ENCODE data around the gene TRPM6. TPM values are rescaled to one million over a fixed set of nuclear protein-coding genes. Genes with fewer than 3 reads are reported as not detected.

The TRPM6 gene
- total RNA-seq, 1 donor: under 0.01 TPM

- H4K20me1 ChIP-seq (ENCODE audit: insufficient read depth, low read length): no peaks in the 10 kb centered on the region
- H3K36me3 ChIP-seq (ENCODE audit: insufficient read depth, low read length): no peaks in the 10 kb centered on the region
- DNase-seq (ENCODE audit: insufficient read length, low spot score, missing footprints): no peak
- H3K4me1 ChIP-seq (ENCODE audit: insufficient read depth, low read length): no peaks in the 10 kb centered on the region
- no peak overlapping the region for H3K4me3 ChIP-seq (ENCODE audit: insufficient read depth, low read length)
- no peak overlapping the region for H2AFZ ChIP-seq (ENCODE audit: low read length)
- no peaks in the 10 kb centered on the region for H3K79me2 ChIP-seq (ENCODE audit: insufficient read depth, low read length)
- no peaks in the 10 kb centered on the region for H3K9me3 ChIP-seq (ENCODE audit: low read depth, low read length)
- TF ChIP-seq, protein P1, sequence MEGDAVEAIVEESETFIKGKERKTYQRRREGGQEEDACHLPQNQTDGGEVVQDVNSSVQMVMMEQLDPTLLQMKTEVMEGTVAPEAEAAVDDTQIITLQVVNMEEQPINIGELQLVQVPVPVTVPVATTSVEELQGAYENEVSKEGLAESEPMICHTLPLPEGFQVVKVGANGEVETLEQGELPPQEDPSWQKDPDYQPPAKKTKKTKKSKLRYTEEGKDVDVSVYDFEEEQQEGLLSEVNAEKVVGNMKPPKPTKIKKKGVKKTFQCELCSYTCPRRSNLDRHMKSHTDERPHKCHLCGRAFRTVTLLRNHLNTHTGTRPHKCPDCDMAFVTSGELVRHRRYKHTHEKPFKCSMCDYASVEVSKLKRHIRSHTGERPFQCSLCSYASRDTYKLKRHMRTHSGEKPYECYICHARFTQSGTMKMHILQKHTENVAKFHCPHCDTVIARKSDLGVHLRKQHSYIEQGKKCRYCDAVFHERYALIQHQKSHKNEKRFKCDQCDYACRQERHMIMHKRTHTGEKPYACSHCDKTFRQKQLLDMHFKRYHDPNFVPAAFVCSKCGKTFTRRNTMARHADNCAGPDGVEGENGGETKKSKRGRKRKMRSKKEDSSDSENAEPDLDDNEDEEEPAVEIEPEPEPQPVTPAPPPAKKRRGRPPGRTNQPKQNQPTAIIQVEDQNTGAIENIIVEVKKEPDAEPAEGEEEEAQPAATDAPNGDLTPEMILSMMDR (IDR thresholded peaks at IDR 0.05; ENCODE audit: extremely low read depth, low read depth, low read length): no peak
- no peak overlapping the region for H3K4me2 ChIP-seq (ENCODE audit: insufficient read depth, low read length)
- no peak overlapping the region for H3K27ac ChIP-seq (ENCODE audit: low read depth, low read length)
- H3K27me3 ChIP-seq (ENCODE audit: insufficient read depth, low read length): no peaks in the 10 kb centered on the region
Measured at GRCh38 chr9:74753650-74754049, 134.1 kb downstream of the TRPM6 start.

DNA sequence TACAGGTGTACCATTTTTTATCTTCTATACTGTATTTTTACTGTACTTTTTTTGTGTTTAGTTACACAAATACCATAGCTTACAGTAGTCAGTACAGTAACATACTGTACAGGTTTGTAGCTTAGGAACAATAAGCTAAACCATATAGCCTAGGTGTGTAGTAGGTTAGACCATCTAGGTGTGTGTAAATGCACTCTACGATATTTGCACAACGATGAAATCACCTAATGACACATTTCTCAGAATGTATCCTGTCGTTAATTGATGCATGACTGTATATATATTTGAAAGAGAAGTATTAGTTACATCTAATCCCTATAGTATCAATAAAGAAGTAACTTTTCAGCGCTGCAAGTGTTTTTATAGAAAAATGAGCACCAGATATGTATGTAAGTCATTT lies 138.8 kb downstream of the TRPM6 start:
- no peak overlapping the region for H3K4me3 ChIP-seq (ENCODE audit: insufficient read depth, low read length)
- no peak for DNase-seq (ENCODE audit: insufficient read length, low spot score, missing footprints)
- H3K27me3 ChIP-seq (ENCODE audit: insufficient read depth, low read length): no peaks in the 10 kb centered on the region
- H3K4me2 ChIP-seq (ENCODE audit: insufficient read depth, low read length): no peak overlapping the region
- no peaks in the 10 kb centered on the region for H3K9me3 ChIP-seq (ENCODE audit: low read depth, low read length)
- TF ChIP-seq, protein P1 (IDR thresholded peaks at IDR 0.05; ENCODE audit: extremely low read depth, low read depth, low read length): no peak
- H3K79me2 ChIP-seq (ENCODE audit: insufficient read depth, low read length): no peaks in the 10 kb centered on the region
- H3K4me1 ChIP-seq (ENCODE audit: insufficient read depth, low read length): no peaks in the 10 kb centered on the region
- H4K20me1 ChIP-seq (ENCODE audit: insufficient read depth, low read length): no peaks in the 10 kb centered on the region
- no peaks in the 10 kb centered on the region for H3K36me3 ChIP-seq (ENCODE audit: insufficient read depth, low read length)
- H2AFZ ChIP-seq (ENCODE audit: low read length): no peak overlapping the region
- no peak overlapping the region for H3K27ac ChIP-seq (ENCODE audit: low read depth, low read length)

DNA sequence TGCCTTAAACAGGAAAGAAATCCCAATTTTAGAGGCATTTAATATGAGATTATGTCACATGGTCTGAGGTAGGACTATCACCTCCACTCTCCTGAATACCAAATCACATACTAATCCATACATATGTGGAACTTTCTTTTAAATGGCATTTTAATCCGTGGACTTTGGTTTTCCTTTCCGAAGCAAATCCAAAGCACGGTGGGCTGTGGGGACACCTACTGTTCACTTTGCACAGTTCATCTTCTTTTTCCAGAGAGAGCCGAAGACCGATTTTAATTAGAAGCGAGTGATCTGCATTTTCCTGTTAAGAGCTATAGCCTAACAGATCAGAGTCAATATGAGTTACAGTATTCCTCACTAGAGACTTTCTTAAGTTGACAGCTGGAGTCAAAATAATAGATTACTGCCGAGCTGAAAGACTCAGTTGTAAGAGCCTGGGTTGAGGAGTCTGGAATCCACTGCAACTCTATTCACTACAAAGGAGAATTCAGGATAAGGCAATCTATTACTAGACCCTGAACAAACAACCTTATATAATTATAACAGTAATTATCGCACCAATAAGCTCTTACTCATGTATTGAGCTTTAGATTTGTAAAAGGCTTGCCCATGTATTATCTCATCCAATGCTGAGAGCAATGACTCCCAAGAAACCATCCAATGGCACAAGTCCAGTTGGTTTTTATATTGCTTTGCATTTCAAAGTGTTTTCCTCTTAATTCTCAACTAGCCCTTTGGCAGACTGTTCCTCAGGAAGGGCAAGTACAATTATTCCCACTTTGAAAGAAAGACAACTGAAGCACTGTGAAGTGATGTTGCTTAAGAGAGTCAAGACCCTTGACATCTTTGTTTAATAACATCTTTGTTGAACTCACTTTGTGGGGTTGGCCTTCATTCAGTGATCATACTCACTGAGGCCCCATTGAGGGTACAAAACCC lies 144.7 kb downstream of the TRPM6 start:
- H3K9me3 ChIP-seq (ENCODE audit: low read depth, low read length): no peaks in the 10 kb centered on the region
- H3K4me3 ChIP-seq (ENCODE audit: insufficient read depth, low read length): no peak overlapping the region
- no peak overlapping the region for H3K27ac ChIP-seq (ENCODE audit: low read depth, low read length)
- no peaks in the 10 kb centered on the region for H3K79me2 ChIP-seq (ENCODE audit: insufficient read depth, low read length)
- peaks cover 18% of the 10 kb centered on the region for H3K27me3 ChIP-seq (ENCODE audit: insufficient read depth, low read length)
- H2AFZ ChIP-seq (ENCODE audit: low read length): peak overlapping the region; percentile 33
- TF ChIP-seq, protein P1 (IDR thresholded peaks at IDR 0.05; ENCODE audit: extremely low read depth, low read depth, low read length): peak; percentile 86
- DNase-seq (ENCODE audit: insufficient read length, low spot score, missing footprints): no peak
- H3K4me1 ChIP-seq (ENCODE audit: insufficient read depth, low read length): peaks cover 4% of the 10 kb centered on the region
- no peaks in the 10 kb centered on the region for H3K36me3 ChIP-seq (ENCODE audit: insufficient read depth, low read length)
- peak overlapping the region; percentile 35 for H3K4me2 ChIP-seq (ENCODE audit: insufficient read depth, low read length)
- H4K20me1 ChIP-seq (ENCODE audit: insufficient read depth, low read length): no peaks in the 10 kb centered on the region

GRCh38 chr9:74742191-74742790 lies 145.4 kb downstream of the TRPM6 start:
- H3K4me3 ChIP-seq (ENCODE audit: insufficient read depth, low read length): no peak overlapping the region
- no peaks in the 10 kb centered on the region for H3K36me3 ChIP-seq (ENCODE audit: insufficient read depth, low read length)
- H2AFZ ChIP-seq (ENCODE audit: low read length): no peak overlapping the region
- H3K27me3 ChIP-seq (ENCODE audit: insufficient read depth, low read length): peaks cover 18% of the 10 kb centered on the region
- DNase-seq (ENCODE audit: insufficient read length, low spot score, missing footprints): no peak
- H3K9me3 ChIP-seq (ENCODE audit: low read depth, low read length): no peaks in the 10 kb centered on the region
- peak overlapping the region; percentile 35 for H3K4me2 ChIP-seq (ENCODE audit: insufficient read depth, low read length)
- TF ChIP-seq, protein P1 (IDR thresholded peaks at IDR 0.05; ENCODE audit: extremely low read depth, low read depth, low read length): no peak
- no peaks in the 10 kb centered on the region for H3K79me2 ChIP-seq (ENCODE audit: insufficient read depth, low read length)
- H3K4me1 ChIP-seq (ENCODE audit: insufficient read depth, low read length): peaks cover 4% of the 10 kb centered on the region
- H4K20me1 ChIP-seq (ENCODE audit: insufficient read depth, low read length): no peaks in the 10 kb centered on the region
- no peak overlapping the region for H3K27ac ChIP-seq (ENCODE audit: low read depth, low read length)

All from osteoblast (primary cell).